ENCODE results near the gene EEF2KMT. TPM values are rescaled to one million over a fixed set of nuclear protein-coding genes. Genes with fewer than 3 reads are reported as not detected.

EEF2KMT gene
- total and polyA plus RNA-seq, 9 of the 15 experiments (the other 6 are each of a cell fraction or from before 2014, with no cell fraction given): 4.2 to 22.7 (median 12.8) TPM

DNA sequence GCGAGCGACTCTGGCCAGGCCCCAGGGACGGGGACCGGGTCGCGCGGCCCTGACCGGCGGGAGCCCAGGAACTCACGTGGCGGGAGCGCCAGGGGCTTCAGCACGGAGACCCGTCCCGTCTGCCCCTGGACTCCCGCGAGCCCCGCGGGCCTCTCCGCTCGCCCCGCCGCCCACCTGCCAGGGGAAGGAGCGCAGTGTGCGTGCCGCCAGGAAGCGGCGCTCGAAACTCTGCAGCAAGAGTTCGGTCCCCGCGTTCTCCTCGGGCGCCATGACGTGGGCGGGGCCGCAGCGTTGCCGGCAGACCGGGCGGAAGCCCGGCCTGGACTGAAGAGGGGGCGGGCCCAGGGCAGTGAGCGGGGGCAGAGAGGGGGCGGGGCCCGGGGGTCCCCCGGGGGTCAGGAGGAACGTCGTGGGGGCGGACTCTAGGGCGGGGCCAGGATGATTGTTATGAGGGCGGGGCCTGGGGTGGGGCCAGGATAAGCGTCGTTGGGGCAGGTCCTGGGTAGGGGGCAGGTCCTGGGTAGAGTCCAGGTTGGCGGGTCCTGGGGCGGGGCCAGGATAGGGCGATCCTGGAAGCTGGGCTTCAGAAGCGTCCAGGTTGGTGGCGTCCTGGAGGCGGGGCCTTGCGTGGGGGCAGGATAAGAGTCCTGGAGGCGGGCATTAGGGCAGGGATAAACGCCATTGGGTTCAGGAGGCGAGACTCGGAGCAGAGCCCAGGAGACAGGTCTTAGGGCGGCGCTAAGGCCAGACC, at the start of gene EEF2KMT (continued):
- TF ChIP-seq E2F6 (IDR thresholded peaks at IDR 0.05; ENCODE audit: borderline replicate concordance in 1 of 2, extremely low read depth in 1 of 2, insufficient read depth in 1 of 2, insufficient read length in 1 of 2, low read depth in 1 of 2, low read length in 1 of 2, poor library complexity in 1 of 2, severe bottlenecking in 1 of 2): peak in 1 of 2 experiments; percentile 38
- TF ChIP-seq SP1 (CRISPR knock-in tag; IDR thresholded peaks at IDR 0.05): peak; percentile 17; the same call in 1 of the 2 replicates
- peak; percentile 55 for TF ChIP-seq MAX (CRISPR knock-in tag; IDR thresholded peaks at IDR 0.05)
- TF ChIP-seq SUPT5H (IDR thresholded peaks at IDR 0.05): peak; percentile 41; the same call in 1 of the 2 replicates
- TF ChIP-seq RAD21 (CRISPR knock-in tag; conservative IDR thresholded peaks at IDR 0.05 in 1 of 2, IDR thresholded peaks at IDR 0.05 in 1 of 2): peak in 1 of 2 experiments; percentile 11; a peak in 1 of 4 replicates
- TF ChIP-seq, protein P1, sequence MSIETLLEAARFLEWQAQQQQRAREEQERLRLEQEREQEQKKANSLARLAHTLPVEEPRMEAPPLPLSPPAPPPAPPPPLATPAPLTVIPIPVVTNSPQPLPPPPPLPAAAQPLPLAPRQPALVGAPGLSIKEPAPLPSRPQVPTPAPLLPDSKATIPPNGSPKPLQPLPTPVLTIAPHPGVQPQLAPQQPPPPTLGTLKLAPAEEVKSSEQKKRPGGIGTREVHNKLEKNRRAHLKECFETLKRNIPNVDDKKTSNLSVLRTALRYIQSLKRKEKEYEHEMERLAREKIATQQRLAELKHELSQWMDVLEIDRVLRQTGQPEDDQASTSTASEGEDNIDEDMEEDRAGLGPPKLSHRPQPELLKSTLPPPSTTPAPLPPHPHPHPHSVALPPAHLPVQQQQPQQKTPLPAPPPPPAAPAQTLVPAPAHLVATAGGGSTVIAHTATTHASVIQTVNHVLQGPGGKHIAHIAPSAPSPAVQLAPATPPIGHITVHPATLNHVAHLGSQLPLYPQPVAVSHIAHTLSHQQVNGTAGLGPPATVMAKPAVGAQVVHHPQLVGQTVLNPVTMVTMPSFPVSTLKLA (conservative IDR thresholded peaks at IDR 0.05): peak in 1 of 2 experiments; percentile 75; a peak in 3 of 4 replicates
- peak; percentile 50; the same call in 1 of the 2 replicates for TF ChIP-seq GTF2E2 (tag; IDR thresholded peaks at IDR 0.05)
- TF ChIP-seq, protein P2, sequence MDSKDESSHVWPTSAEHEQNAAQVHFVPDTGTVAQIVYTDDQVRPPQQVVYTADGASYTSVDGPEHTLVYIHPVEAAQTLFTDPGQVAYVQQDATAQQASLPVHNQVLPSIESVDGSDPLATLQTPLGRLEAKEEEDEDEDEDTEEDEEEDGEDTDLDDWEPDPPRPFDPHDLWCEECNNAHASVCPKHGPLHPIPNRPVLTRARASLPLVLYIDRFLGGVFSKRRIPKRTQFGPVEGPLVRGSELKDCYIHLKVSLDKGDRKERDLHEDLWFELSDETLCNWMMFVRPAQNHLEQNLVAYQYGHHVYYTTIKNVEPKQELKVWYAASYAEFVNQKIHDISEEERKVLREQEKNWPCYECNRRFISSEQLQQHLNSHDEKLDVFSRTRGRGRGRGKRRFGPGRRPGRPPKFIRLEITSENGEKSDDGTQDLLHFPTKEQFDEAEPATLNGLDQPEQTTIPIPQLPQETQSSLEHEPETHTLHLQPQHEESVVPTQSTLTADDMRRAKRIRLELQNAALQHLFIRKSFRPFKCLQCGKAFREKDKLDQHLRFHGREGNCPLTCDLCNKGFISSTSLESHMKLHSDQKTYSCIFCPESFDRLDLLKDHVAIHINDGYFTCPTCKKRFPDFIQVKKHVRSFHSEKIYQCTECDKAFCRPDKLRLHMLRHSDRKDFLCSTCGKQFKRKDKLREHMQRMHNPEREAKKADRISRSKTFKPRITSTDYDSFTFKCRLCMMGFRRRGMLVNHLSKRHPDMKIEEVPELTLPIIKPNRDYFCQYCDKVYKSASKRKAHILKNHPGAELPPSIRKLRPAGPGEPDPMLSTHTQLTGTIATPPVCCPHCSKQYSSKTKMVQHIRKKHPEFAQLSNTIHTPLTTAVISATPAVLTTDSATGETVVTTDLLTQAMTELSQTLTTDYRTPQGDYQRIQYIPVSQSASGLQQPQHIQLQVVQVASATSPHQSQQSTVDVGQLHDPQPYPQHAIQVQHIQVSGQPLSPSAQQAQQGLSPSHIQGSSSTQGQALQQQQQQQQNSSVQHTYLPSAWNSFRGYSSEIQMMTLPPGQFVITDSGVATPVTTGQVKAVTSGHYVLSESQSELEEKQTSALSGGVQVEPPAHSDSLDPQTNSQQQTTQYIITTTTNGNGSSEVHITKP (IDR thresholded peaks at IDR 0.05; ENCODE audit: partially characterized antibody): peak; percentile 59
- peak; percentile 56 for TF ChIP-seq CREM (IDR thresholded peaks at IDR 0.05; ENCODE audit: low read depth)
- TF ChIP-seq SIN3A (IDR thresholded peaks at IDR 0.05; ENCODE audit: borderline replicate concordance in 2 of 2, control insufficient read depth in 1 of 2, low read depth in 2 of 2, low read length in 2 of 2): 0 out of 4 replicates have a peak, but pooled peaks of 1 of the 2 experiments have one; percentile 45
- peak; percentile 50 for TF ChIP-seq TAF1 (IDR thresholded peaks at IDR 0.05; ENCODE audit: control insufficient read depth, extremely low read depth, insufficient read depth, low read length, severe bottlenecking)
- TF ChIP-seq ELF1 (tag; IDR thresholded peaks at IDR 0.05): peak; percentile 66
- TF ChIP-seq POLR2G (IDR thresholded peaks at IDR 0.05; ENCODE audit: low read depth, low read length): peak; percentile 83
- TF ChIP-seq, protein P3, sequence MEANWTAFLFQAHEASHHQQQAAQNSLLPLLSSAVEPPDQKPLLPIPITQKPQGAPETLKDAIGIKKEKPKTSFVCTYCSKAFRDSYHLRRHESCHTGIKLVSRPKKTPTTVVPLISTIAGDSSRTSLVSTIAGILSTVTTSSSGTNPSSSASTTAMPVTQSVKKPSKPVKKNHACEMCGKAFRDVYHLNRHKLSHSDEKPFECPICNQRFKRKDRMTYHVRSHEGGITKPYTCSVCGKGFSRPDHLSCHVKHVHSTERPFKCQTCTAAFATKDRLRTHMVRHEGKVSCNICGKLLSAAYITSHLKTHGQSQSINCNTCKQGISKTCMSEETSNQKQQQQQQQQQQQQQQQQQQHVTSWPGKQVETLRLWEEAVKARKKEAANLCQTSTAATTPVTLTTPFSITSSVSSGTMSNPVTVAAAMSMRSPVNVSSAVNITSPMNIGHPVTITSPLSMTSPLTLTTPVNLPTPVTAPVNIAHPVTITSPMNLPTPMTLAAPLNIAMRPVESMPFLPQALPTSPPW (CRISPR knock-in tag; IDR thresholded peaks at IDR 0.05): peak; percentile 85
- 0 out of 2 replicates have a peak, but pooled peaks have one; percentile 40 for TF ChIP-seq HCFC1 (IDR thresholded peaks at IDR 0.05; ENCODE audit: low read depth, low read length)
- TF ChIP-seq NONO (IDR thresholded peaks at IDR 0.05; ENCODE audit: low read depth in 2 of 2, low read length in 1 of 2): 0 out of 4 replicates have a peak, but pooled peaks of 1 of the 2 experiments have one; percentile 15

All from K562 (cell line).